CD4-positive, alpha-beta memory T cell (primary cell): ENCODE results near the gene DDIT3. TPM values are rescaled to one million over a fixed set of nuclear protein-coding genes. Genes with fewer than 3 reads are reported as not detected.
"Not testable (repeated sequence)": the region's sequence is repeated elsewhere in the genome, so short reads cannot be mapped to it uniquely, and the experiment has no call there.

Source experiments
- CTCF ChIA-PET: fragments of 350-600 bp; sonication (Branson Sonifier 250); formaldehyde crosslinking; loops from one replicate; lab custom pipeline; 2021; ENCODE audit warnings: inconsistent platforms; ENCODE audit not compliant: partially characterized antibody; lab: Charles Lee
- POLR2A ChIA-PET: fragments of 350-600 bp; sonication (Branson Sonifier 250); formaldehyde crosslinking; loops from one replicate; lab custom pipeline; 2021; ENCODE audit not compliant: partially characterized antibody; lab: Charles Lee
- DNase-seq, 5 donors: peaks; one replicate each; pipeline versions ENCODE4 v3.0.0 to v3.0.0-alpha.2; 2020 to 2022; ENCODE audit warnings: mixed read lengths in 1 of 5
- H3K27ac ChIP-seq: one replicate; pipeline ENCODE4 v1.7.0; 2013; ENCODE audit warnings: low read depth, low read length
- H3K27me3 ChIP-seq: 2 replicates; pipeline ENCODE4 v1.7.0; 2013; ENCODE audit warnings: mild to moderate bottlenecking, low read length, moderate library complexity; ENCODE audit not compliant: insufficient read depth
- H3K36me3 ChIP-seq: 2 replicates; pipeline ENCODE4 v1.7.0; 2013; ENCODE audit warnings: mild to moderate bottlenecking, low read length, moderate library complexity; ENCODE audit not compliant: insufficient read depth
- H3K4me1 ChIP-seq: 2 replicates; pipeline ENCODE4 v1.7.0; 2013; ENCODE audit warnings: mild to moderate bottlenecking, low read length, moderate library complexity; ENCODE audit not compliant: insufficient read depth
- H3K4me3 ChIP-seq, 2 donors: one replicate each; pipeline ENCODE4 v1.7.0; 2013; ENCODE audit warnings: low read length in 2 of 2, mild to moderate bottlenecking in 1 of 2
- H3K9me3 ChIP-seq, 2 donors: one replicate each; pipeline ENCODE4 v1.7.0; 2013; ENCODE audit warnings: low read length in 2 of 2, control low read depth in 1 of 2; ENCODE audit not compliant: control insufficient read depth in 1 of 2
- H3K27ac Mint-ChIP-seq, 7 donors: one replicate each; pipeline ENCODE4 v1.8.0; 2020 to 2021; ENCODE audit warnings: mixed read lengths in 7 of 7, mild to moderate bottlenecking in 6 of 7, inconsistent platforms in 3 of 7, moderate library complexity in 3 of 7
- H3K27me3 Mint-ChIP-seq, 2 donors: one replicate each; pipeline ENCODE4 v1.8.0; 2020 to 2021; ENCODE audit warnings: mixed read lengths in 2 of 2
- H3K36me3 Mint-ChIP-seq, 2 donors: one replicate each; pipeline ENCODE4 v1.8.0; 2020 to 2021; ENCODE audit warnings: mixed read lengths in 2 of 2, inconsistent platforms in 1 of 2, mild to moderate bottlenecking in 1 of 2
- H3K4me1 Mint-ChIP-seq, 4 donors: one replicate each; pipeline ENCODE4 v1.8.0; 2020 to 2021; ENCODE audit warnings: mixed read lengths in 4 of 4, mild to moderate bottlenecking in 1 of 4
- H3K4me3 Mint-ChIP-seq, 8 donors: one replicate each; pipeline ENCODE4 v1.8.0; 2020 to 2021; ENCODE audit warnings: mixed read lengths in 8 of 8, mild to moderate bottlenecking in 7 of 8, moderate library complexity in 6 of 8, inconsistent platforms in 3 of 8
- H3K9me3 Mint-ChIP-seq, 8 donors: one replicate each; pipeline ENCODE4 v1.8.0; 2020 to 2021; ENCODE audit warnings: mixed read lengths in 8 of 8, mild to moderate bottlenecking in 5 of 8, inconsistent platforms in 3 of 8, moderate library complexity in 1 of 8
- intact Hi-C: fragments of 100-400 bp; cut with micrococcal nuclease; formaldehyde crosslinking; loops from one replicate; pipeline ENCODE4 v1.15.1; 2023
- polyA plus RNA-seq, 2 donors: library from polyadenylated mRNA; unstranded; fragments of 300-500 nt; fragmentation: Illumina TruSeq; gene quantifications; one replicate each; pipeline ENCODE4 v1.2.3, GENCODE V29; 2021
- total RNA-seq, 2 experiments: library from RNA; stranded (reverse); gene quantifications; one replicate each; pipeline ENCODE4 v1.2.3, GENCODE V29; 2021

DDIT3 gene
- total and polyA plus RNA-seq, 4 experiments from 2014 or later = 15.4 to 40.8 (median 30.7) TPM

- POLR2A ChIA-PET, H3K27ac Mint-ChIP-seq, H3K4me3 ChIP-seq, CTCF ChIA-PET, H3K4me1 Mint-ChIP-seq, H3K9me3 ChIP-seq, H3K4me1 ChIP-seq, H3K9me3 Mint-ChIP-seq, H3K4me3 Mint-ChIP-seq, H3K27me3 ChIP-seq, intact Hi-C loops, DNase-seq, H3K27me3 Mint-ChIP-seq, H3K27ac ChIP-seq: not testable (repeated sequence)
- peaks cover 49% of the 10 kb centered on the region for H3K36me3 ChIP-seq
- H3K36me3 Mint-ChIP-seq = peaks cover 29 to 61% of the 10 kb centered on the region in 2 donors
Observed at GRCh38 chr12:57507796-57508195, 12.5 kb downstream of the DDIT3 start.

GRCh38 chr12:57506541-57506940 is 13.8 kb downstream of the DDIT3 start:
- intact Hi-C loops, H3K9me3 ChIP-seq, H3K27me3 Mint-ChIP-seq, H3K4me3 ChIP-seq, DNase-seq, H3K9me3 Mint-ChIP-seq, H3K4me1 Mint-ChIP-seq, H3K27ac Mint-ChIP-seq, H3K27me3 ChIP-seq, H3K27ac ChIP-seq, CTCF ChIA-PET, POLR2A ChIA-PET, H3K4me1 ChIP-seq, H3K4me3 Mint-ChIP-seq: not testable (repeated sequence)
- H3K36me3 Mint-ChIP-seq = peaks cover 23 to 57% of the 10 kb centered on the region in 2 donors
- peaks cover 45% of the 10 kb centered on the region for H3K36me3 ChIP-seq

GRCh38 chr12:57502311-57502969 is 17.9 kb downstream of the DDIT3 start:
- H3K9me3 Mint-ChIP-seq, H3K27me3 Mint-ChIP-seq, H3K27me3 ChIP-seq, H3K4me3 ChIP-seq, H3K9me3 ChIP-seq, H3K4me1 Mint-ChIP-seq, DNase-seq, H3K4me1 ChIP-seq, intact Hi-C loops, H3K4me3 Mint-ChIP-seq, H3K27ac ChIP-seq: not testable (repeated sequence)
- peaks cover 46 to 70% of the 10 kb centered on the region in 2 donors for H3K36me3 Mint-ChIP-seq
- peak overlapping the region in 4 of 7 donors; percentile 5 to 78 (median 44) for H3K27ac Mint-ChIP-seq
- POLR2A ChIA-PET = interaction anchor here (1.6 kb wide), 1 partner anchor 22 kb away, joined by 4 read pairs; the partner anchor contains the start of gene ARHGAP9
- peaks cover 61% of the 10 kb centered on the region for H3K36me3 ChIP-seq
- CTCF ChIA-PET = interaction anchor here (1.0 to 1.4 kb wide), 3 partner anchors 10 to 47 kb away, joined by 3 to 4 read pairs (median 3); partner anchors contain the start of gene INHBE

DNA sequence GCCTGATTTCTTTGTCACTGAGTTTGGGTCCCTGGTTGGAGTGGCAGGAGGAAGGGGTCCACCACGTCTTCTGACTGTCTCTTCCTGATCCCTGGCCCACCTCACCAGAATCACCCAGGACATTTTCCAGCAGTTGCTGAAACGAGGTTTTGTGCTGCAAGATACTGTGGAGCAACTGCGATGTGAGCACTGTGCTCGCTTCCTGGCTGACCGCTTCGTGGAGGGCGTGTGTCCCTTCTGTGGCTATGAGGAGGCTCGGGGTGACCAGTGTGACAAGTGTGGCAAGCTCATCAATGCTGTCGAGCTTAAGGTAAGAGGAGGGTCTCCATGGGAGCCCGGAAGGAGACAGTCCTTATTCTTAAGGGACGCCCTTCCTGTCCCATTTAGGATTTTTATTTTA is 20.1 kb downstream of the DDIT3 start:
- CTCF ChIA-PET = interaction anchor here (0.9 kb wide), 1 partner anchor 16 kb away, joined by 3 read pairs; no protein-coding TSS in a partner anchor
- no peak for DNase-seq
- POLR2A ChIA-PET = interaction anchor here (1.3 to 1.5 kb wide), 2 partner anchors 21 to 23 kb away, joined by 3 to 8 read pairs; partner anchors contain the start of gene ARHGAP9
- Histone ChIP-seq H3K27ac (no peak overlapping the region), H3K4me1 (no peaks in the 10 kb centered on the region), H3K36me3 (peaks cover 59% of the 10 kb centered on the region), H3K4me3 (no peak overlapping the region), H3K9me3 (no peaks in the 10 kb centered on the region), H3K27me3 (no peaks in the 10 kb centered on the region)
- Mint-ChIP-seq H3K36me3 (peaks cover 55 to 72% of the 10 kb centered on the region in 2 donors), H3K27ac (no peak overlapping the region), H3K9me3 (no peaks in the 10 kb centered on the region), H3K4me1 (peaks cover 0 to 9% (median 7%) of the 10 kb centered on the region in 4 donors), H3K4me3 (no peak overlapping the region), H3K27me3 (no peaks in the 10 kb centered on the region)
- intact Hi-C loops = no loop called here

- Histone ChIP-seq H3K9me3 (no peaks in the 10 kb centered on the region), H3K27me3 (no peaks in the 10 kb centered on the region), H3K4me3 (no peak overlapping the region), H3K4me1 (no peaks in the 10 kb centered on the region), H3K27ac (no peak overlapping the region), H3K36me3 (peaks cover 48% of the 10 kb centered on the region)
- Mint-ChIP-seq H3K27me3 (no peaks in the 10 kb centered on the region), H3K9me3 (no peaks in the 10 kb centered on the region), H3K4me3 (no peak overlapping the region), H3K27ac (peak overlapping the region in 6 of 7 donors; percentile 16 to 76 (median 40)), H3K4me1 (peaks cover 0 to 9% (median 7%) of the 10 kb centered on the region in 4 donors), H3K36me3 (peaks cover 47 to 60% of the 10 kb centered on the region in 2 donors)
- CTCF ChIA-PET = no interaction called here
- intact Hi-C loops = no loop called here
- POLR2A ChIA-PET = no interaction called here
- no peak for DNase-seq
Observed at GRCh38 chr12:57498571-57498970, 21.7 kb downstream of the DDIT3 start.

GRCh38 chr12:57498132-57498502 is 22.2 kb downstream of the DDIT3 start:
- Mint-ChIP-seq H3K4me1 (peaks cover 0 to 9% (median 7%) of the 10 kb centered on the region in 4 donors), H3K27me3 (no peaks in the 10 kb centered on the region), H3K4me3 (no peak overlapping the region), H3K36me3 (peaks cover 47 to 56% of the 10 kb centered on the region in 2 donors), H3K9me3 (no peaks in the 10 kb centered on the region), H3K27ac (peak overlapping the region in 2 of 7 donors; percentile 35 to 76)
- Histone ChIP-seq H3K27ac (no peak overlapping the region), H3K27me3 (no peaks in the 10 kb centered on the region), H3K36me3 (peaks cover 48% of the 10 kb centered on the region), H3K4me1 (no peaks in the 10 kb centered on the region), H3K9me3 (no peaks in the 10 kb centered on the region), H3K4me3 (no peak overlapping the region)
- ChIA-PET POLR2A (interaction anchor here (1.1 to 1.4 kb wide), 2 partner anchors 18 to 21 kb away, joined by 3 read pairs; partner anchors contain the start of gene ARHGAP9), CTCF (no interaction called here)
- no peak for DNase-seq
- intact Hi-C loops = no loop called here

DNA sequence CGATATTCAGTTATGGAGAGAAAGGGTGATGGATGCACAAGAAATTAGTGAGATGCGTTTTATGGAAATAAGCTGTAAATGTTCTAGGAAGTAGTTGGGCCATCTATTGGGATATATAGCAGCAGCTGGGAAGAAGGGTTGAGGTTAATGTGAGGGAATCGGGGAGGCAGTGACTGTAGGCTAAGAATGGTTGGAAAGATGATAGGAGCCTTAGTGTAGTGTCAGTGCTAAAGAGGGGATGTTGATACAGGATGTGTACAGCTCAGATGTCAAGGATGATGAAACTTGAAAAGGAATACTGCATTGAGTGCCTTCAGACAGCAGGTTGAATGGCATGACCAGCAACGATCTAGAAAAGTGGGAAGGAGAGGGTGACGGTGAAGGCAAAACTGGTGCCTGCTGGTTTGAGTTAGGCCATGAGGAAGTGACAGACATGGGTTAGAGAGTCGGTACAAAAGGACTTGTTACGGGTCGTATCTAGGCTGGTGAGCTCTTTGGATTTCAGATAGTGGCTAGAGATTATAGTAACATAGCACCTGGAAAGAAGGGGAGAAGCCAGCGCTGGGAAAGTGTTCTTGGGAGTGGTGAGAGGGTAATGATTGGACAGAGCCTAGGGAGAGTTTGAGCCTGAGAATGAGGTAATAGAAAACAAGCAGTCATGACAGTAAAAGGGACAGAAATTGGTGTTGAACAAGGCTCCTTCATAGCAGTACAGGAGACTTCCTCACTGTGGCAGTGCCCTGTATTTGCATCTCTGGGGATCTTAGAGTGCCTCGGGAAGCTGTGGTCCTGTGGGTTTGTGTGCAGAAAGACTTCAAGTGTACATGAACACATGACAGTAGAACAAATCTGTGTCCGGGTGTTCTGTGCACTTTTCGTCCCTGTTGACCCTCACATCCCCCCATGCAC is 22.8 kb downstream of the DDIT3 start:
- H3K27me3 ChIP-seq = no peaks in the 10 kb centered on the region
- H3K4me1 ChIP-seq = no peaks in the 10 kb centered on the region
- POLR2A ChIA-PET = interaction anchor here (1.1 to 1.6 kb wide), 4 partner anchors 17 to 31 kb away, joined by 3 to 4 read pairs (median 3); partner anchors contain the start of gene ARHGAP9
- Mint-ChIP-seq H3K4me3 (no peak overlapping the region), H3K9me3 (no peaks in the 10 kb centered on the region), H3K36me3 (peaks cover 49 to 57% of the 10 kb centered on the region in 2 donors), H3K27ac (peak overlapping the region in 6 of 7 donors; percentile 16 to 55 (median 41)), H3K4me1 (peaks cover 0 to 11% (median 9%) of the 10 kb centered on the region in 4 donors), H3K27me3 (no peaks in the 10 kb centered on the region)
- no peak overlapping the region for H3K4me3 ChIP-seq
- peaks cover 52% of the 10 kb centered on the region for H3K36me3 ChIP-seq
- no peak for DNase-seq
- intact Hi-C loops = no loop called here
- H3K27ac ChIP-seq = no peak overlapping the region
- CTCF ChIA-PET = interaction anchor here (0.7 to 1.3 kb wide), 4 partner anchors 18 to 267 kb away, joined by 3 to 4 read pairs (median 3); partner anchors contain the start of gene ARHGAP9
- H3K9me3 ChIP-seq = no peaks in the 10 kb centered on the region
